Neural crest cell (in vitro differentiated cells): ENCODE measurements around the gene CNBP. TPM values are rescaled to one million over a fixed set of nuclear protein-coding genes. Genes with fewer than 3 reads are reported as not detected.
"Not testable (repeated sequence)": the region's sequence is repeated elsewhere in the genome, so short reads cannot be mapped to it uniquely, and the experiment has no call there.

ENCODE experiments used
- DNase-seq: peaks from one replicate; pipeline ENCODE4 v3.0.0; 2021; ENCODE audit warnings: low read depth, mixed read lengths, low spot score
- H3K27ac Mint-ChIP-seq: one replicate; pipeline ENCODE4 v1.8.0; 2021; ENCODE audit warnings: mild to moderate bottlenecking, mixed read lengths; ENCODE audit not compliant: unreplicated experiment
- H3K27me3 Mint-ChIP-seq: 2 replicates; pipeline ENCODE4 v1.8.0; 2021; ENCODE audit warnings: low read depth, mild to moderate bottlenecking, mixed read lengths
- H3K36me3 Mint-ChIP-seq: 2 replicates; pipeline ENCODE4 v1.8.0; 2021; ENCODE audit warnings: low read depth, mild to moderate bottlenecking, mixed read lengths
- H3K4me1 Mint-ChIP-seq: 2 replicates; pipeline ENCODE4 v1.8.0; 2021; ENCODE audit warnings: mixed read lengths
- H3K4me3 Mint-ChIP-seq: one replicate; pipeline ENCODE4 v1.8.0; 2021; ENCODE audit warnings: mild to moderate bottlenecking, mixed read lengths
- H3K9me3 Mint-ChIP-seq: 2 replicates; pipeline ENCODE4 v1.8.0; 2021; ENCODE audit warnings: mixed read lengths
- total RNA-seq: library from RNA; stranded (reverse); gene quantifications from 2 replicates; pipeline ENCODE4 v1.2.1, GENCODE V29; 2021
- TF ChIP-seq, protein P1 (sequence below): fragments of 200-600 bp; sonication (generic); conservative IDR thresholded peaks from 2 replicates; pipeline ENCODE4 v1.5.0; 2021; ENCODE audit warnings: antibody characterized with exemption, mild to moderate bottlenecking

The CNBP gene
- total RNA-seq, 1 donor from 2014 or later: 319 TPM

DNA sequence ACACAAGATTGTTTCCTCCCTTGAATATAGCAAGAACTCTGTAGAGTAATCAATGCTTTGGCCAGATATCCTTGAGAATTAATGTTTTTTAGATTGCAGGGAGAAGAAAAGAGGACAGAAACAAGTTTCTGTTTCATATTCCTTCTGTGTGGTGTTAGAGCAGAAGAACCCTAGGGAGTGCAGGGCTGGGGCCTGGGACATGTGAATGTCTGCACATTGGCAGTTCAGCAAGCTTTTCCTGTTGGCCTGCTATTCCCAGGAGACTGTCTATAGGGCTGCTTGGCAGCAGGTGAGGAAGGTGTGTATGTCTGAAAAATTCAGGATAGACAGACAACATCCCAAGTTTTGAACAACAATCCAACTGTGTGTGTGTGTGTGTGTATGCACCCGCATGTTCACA, 13.6 kb upstream of the CNBP start:
- H3K4me1 Mint-ChIP-seq: no peaks in the 10 kb centered on the region
- DNase-seq: no peak
- TF ChIP-seq, protein P1, sequence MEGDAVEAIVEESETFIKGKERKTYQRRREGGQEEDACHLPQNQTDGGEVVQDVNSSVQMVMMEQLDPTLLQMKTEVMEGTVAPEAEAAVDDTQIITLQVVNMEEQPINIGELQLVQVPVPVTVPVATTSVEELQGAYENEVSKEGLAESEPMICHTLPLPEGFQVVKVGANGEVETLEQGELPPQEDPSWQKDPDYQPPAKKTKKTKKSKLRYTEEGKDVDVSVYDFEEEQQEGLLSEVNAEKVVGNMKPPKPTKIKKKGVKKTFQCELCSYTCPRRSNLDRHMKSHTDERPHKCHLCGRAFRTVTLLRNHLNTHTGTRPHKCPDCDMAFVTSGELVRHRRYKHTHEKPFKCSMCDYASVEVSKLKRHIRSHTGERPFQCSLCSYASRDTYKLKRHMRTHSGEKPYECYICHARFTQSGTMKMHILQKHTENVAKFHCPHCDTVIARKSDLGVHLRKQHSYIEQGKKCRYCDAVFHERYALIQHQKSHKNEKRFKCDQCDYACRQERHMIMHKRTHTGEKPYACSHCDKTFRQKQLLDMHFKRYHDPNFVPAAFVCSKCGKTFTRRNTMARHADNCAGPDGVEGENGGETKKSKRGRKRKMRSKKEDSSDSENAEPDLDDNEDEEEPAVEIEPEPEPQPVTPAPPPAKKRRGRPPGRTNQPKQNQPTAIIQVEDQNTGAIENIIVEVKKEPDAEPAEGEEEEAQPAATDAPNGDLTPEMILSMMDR: no peak
- H3K27me3 Mint-ChIP-seq: no peaks in the 10 kb centered on the region
- no peak overlapping the region for H3K4me3 Mint-ChIP-seq
- H3K27ac Mint-ChIP-seq: no peak overlapping the region
- H3K9me3 Mint-ChIP-seq: no peaks in the 10 kb centered on the region
- H3K36me3 Mint-ChIP-seq: no peaks in the 10 kb centered on the region

GRCh38 chr3:129196601-129197000, 12.9 kb upstream of the CNBP start:
- Mint-ChIP-seq H3K4me1 (no peaks in the 10 kb centered on the region), H3K27ac (no peak overlapping the region), H3K27me3 (no peaks in the 10 kb centered on the region), H3K36me3 (no peaks in the 10 kb centered on the region), H3K4me3 (no peak overlapping the region), H3K9me3 (no peaks in the 10 kb centered on the region)
- TF ChIP-seq, protein P1: no peak
- DNase-seq: no peak

DNA sequence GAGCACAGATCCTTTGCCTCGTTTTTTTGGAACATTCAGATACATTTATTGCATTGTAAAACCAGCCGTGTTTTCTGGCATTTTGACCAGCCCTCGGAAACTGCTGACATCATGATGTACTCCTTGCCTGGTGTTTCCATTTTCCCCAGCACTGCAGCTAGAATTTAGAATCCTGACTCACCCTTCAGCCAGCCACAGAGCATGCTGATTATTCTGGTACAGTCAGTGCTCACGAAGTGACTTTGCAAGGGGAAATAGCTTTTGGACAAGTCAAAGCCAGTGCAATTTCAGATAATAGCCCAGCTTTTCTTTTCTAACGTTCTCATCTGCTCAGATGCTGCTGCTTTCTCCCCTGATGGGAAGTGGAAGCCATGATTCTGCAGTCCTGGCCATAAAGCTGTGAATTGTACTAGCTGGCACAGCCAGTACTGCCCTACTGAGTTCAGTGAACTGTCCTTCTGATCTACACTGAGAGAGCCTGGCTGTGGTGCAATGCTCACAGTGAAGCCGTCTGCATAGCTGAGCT, 12.1 kb upstream of the CNBP start:
- TF ChIP-seq, protein P1: no peak
- H3K4me3 Mint-ChIP-seq: no peak overlapping the region
- no peaks in the 10 kb centered on the region for H3K4me1 Mint-ChIP-seq
- H3K9me3 Mint-ChIP-seq: no peaks in the 10 kb centered on the region
- no peak for DNase-seq
- no peaks in the 10 kb centered on the region for H3K27me3 Mint-ChIP-seq
- H3K36me3 Mint-ChIP-seq: no peaks in the 10 kb centered on the region
- H3K27ac Mint-ChIP-seq: peak overlapping the region; percentile 2

DNA sequence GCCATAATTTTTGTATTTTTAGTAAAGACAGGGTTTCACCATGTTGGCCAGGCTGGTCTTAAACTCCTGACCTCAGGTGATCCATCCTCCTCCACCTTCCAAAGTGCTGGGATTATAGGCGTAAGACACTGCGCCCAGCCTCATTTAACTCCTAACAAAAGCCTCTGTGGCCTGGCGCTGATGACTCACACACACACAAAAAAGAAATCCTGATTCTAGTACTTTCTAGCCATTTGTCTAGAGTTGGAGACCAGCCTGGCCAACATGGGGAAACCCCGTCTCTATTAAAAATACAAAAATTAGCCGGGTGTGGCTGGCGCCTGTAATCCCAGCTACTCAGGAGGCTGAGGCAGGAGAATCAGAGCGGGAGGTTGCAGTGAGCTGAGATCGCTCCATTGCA, 6.1 kb upstream of the CNBP start:
- not testable (repeated sequence) for H3K27me3 Mint-ChIP-seq, H3K36me3 Mint-ChIP-seq, H3K4me1 Mint-ChIP-seq, DNase-seq, H3K4me3 Mint-ChIP-seq, H3K27ac Mint-ChIP-seq, H3K9me3 Mint-ChIP-seq

DNA sequence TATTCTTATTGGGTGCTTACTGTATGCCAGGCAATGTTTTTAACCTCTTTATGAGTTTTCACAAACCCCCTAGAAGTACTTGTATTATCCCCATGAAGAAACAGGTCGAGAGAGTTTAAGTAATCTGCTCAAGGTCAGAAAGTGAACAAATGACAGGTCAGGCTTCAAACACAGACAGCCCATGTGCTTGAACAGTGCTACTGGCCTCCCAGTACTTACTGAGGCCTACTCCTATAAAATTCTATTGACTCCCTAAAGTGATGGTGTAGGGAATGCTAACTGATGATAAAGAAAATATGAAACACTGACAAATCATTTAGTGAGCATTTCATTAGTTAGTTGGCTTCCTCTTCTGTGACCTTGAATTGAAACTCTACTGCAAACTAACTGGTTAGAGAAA, 4.2 kb upstream of the CNBP start:
- Mint-ChIP-seq H3K4me3 (peak overlapping the region; percentile 26), H3K27ac (no peak overlapping the region), H3K27me3 (no peaks in the 10 kb centered on the region), H3K36me3 (no peaks in the 10 kb centered on the region), H3K4me1 (peaks cover 8% of the 10 kb centered on the region), H3K9me3 (no peaks in the 10 kb centered on the region)
- TF ChIP-seq, protein P1: no peak
- DNase-seq: no peak

DNA sequence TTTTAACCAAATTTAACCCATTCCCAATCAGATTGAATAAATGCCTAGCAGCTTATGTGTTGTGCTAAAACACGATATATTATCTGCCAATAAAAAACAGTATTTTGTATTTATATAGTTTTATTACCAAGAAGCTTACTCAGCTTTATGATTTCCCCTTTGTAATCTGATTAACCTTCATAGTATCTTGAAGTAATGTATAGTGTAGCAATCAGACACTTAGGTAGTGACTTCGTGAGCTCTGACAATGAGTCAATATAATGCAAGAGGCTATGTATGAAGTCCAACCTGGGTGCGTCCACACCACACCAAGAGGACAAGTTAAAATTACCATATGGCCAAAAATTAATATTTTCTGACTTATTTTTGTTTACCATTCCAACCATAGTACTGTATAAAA, 2.1 kb upstream of the CNBP start:
- DNase-seq: no peak
- H3K27me3 Mint-ChIP-seq: no peaks in the 10 kb centered on the region
- peaks cover 27% of the 10 kb centered on the region for H3K4me1 Mint-ChIP-seq
- TF ChIP-seq, protein P1: no peak
- H3K9me3 Mint-ChIP-seq: no peaks in the 10 kb centered on the region
- H3K4me3 Mint-ChIP-seq: peak overlapping the region; percentile 61
- H3K27ac Mint-ChIP-seq: no peak overlapping the region
- no peaks in the 10 kb centered on the region for H3K36me3 Mint-ChIP-seq

- H3K27me3 Mint-ChIP-seq, H3K9me3 Mint-ChIP-seq, H3K36me3 Mint-ChIP-seq, DNase-seq: not testable (repeated sequence)
- Mint-ChIP-seq H3K4me3 (peak overlapping the region; percentile 98), H3K27ac (peak overlapping the region; percentile 6), H3K4me1 (peaks cover 34% of the 10 kb centered on the region)
These were observed 1.3 kb upstream of the CNBP start for GRCh38 chr3:129184784-129185542.
